ENCODE results near the gene PIP5KL1.

PIP5KL1 gene

GRCh38 chr9:127871531-127871930 is 59.0 kb downstream of the PIP5KL1 start:
- no peaks in the 10 kb centered on the region for H3K27me3 ChIP-seq (ENCODE audit: insufficient read depth, low read length, poor library complexity, severe bottlenecking)
- no peak overlapping the region for H3K4me3 ChIP-seq (ENCODE audit: low read length, poor library complexity, severe bottlenecking)
- H3F3A ChIP-seq (ENCODE audit: low read depth) = no peaks in the 10 kb centered on the region
- H3K9me3 ChIP-seq (ENCODE audit: insufficient read depth, low read depth, low read length) = no peaks in the 10 kb centered on the region
- H3K4me2 ChIP-seq (ENCODE audit: low read depth, low read length, poor library complexity, severe bottlenecking) = no peak overlapping the region
- TF ChIP-seq, protein P1, sequence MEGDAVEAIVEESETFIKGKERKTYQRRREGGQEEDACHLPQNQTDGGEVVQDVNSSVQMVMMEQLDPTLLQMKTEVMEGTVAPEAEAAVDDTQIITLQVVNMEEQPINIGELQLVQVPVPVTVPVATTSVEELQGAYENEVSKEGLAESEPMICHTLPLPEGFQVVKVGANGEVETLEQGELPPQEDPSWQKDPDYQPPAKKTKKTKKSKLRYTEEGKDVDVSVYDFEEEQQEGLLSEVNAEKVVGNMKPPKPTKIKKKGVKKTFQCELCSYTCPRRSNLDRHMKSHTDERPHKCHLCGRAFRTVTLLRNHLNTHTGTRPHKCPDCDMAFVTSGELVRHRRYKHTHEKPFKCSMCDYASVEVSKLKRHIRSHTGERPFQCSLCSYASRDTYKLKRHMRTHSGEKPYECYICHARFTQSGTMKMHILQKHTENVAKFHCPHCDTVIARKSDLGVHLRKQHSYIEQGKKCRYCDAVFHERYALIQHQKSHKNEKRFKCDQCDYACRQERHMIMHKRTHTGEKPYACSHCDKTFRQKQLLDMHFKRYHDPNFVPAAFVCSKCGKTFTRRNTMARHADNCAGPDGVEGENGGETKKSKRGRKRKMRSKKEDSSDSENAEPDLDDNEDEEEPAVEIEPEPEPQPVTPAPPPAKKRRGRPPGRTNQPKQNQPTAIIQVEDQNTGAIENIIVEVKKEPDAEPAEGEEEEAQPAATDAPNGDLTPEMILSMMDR (conservative IDR thresholded peaks at IDR 0.05; ENCODE audit: low read length) = no peak
- no peak for TF ChIP-seq EZH2phosphoT487 (IDR thresholded peaks at IDR 0.05; ENCODE audit: borderline replicate concordance)
- no peak overlapping the region for H3K9ac ChIP-seq (ENCODE audit: low read depth, low read length, poor library complexity, severe bottlenecking)
- no peaks in the 10 kb centered on the region for H4K20me1 ChIP-seq (ENCODE audit: insufficient read depth, low read length, poor library complexity, severe bottlenecking)
- H2AFZ ChIP-seq (ENCODE audit: low read length) = no peak overlapping the region
- H3K36me3 ChIP-seq (ENCODE audit: insufficient read depth, low read length) = no peaks in the 10 kb centered on the region
- H3K4me1 ChIP-seq (ENCODE audit: insufficient read depth, low read length, poor library complexity, severe bottlenecking) = peaks cover under 1% of the 10 kb centered on the region
- H3K9me2 ChIP-seq (replicated peaks; ENCODE audit: low read depth, low read length) = no peaks in the 10 kb centered on the region
- H3K79me2 ChIP-seq (ENCODE audit: insufficient read depth, low read length) = no peaks in the 10 kb centered on the region

- H3F3A ChIP-seq (ENCODE audit: low read depth) = peaks cover 3% of the 10 kb centered on the region; the same call in 1 of the 2 replicates
- H3K36me3 ChIP-seq (ENCODE audit: insufficient read depth, low read length) = no peaks in the 10 kb centered on the region
- H2AFZ ChIP-seq (ENCODE audit: low read length) = no peak overlapping the region
- no peaks in the 10 kb centered on the region for H3K9me3 ChIP-seq (ENCODE audit: insufficient read depth, low read depth, low read length)
- H3K27me3 ChIP-seq (ENCODE audit: insufficient read depth, low read length, poor library complexity, severe bottlenecking) = no peaks in the 10 kb centered on the region
- H3K9ac ChIP-seq (ENCODE audit: low read depth, low read length, poor library complexity, severe bottlenecking) = no peak overlapping the region
- no peak overlapping the region for H3K4me2 ChIP-seq (ENCODE audit: low read depth, low read length, poor library complexity, severe bottlenecking)
- H3K4me1 ChIP-seq (ENCODE audit: insufficient read depth, low read length, poor library complexity, severe bottlenecking) = peaks cover 7% of the 10 kb centered on the region
- no peaks in the 10 kb centered on the region for H3K9me2 ChIP-seq (replicated peaks; ENCODE audit: low read depth, low read length)
- no peaks in the 10 kb centered on the region for H3K79me2 ChIP-seq (ENCODE audit: insufficient read depth, low read length)
- TF ChIP-seq EZH2phosphoT487 (IDR thresholded peaks at IDR 0.05; ENCODE audit: borderline replicate concordance) = no peak
- TF ChIP-seq, protein P1 (conservative IDR thresholded peaks at IDR 0.05; ENCODE audit: low read length) = no peak
- H3K4me3 ChIP-seq (ENCODE audit: low read length, poor library complexity, severe bottlenecking) = no peak overlapping the region
- H4K20me1 ChIP-seq (ENCODE audit: insufficient read depth, low read length, poor library complexity, severe bottlenecking) = no peaks in the 10 kb centered on the region
These were observed 59.7 kb downstream of the PIP5KL1 start for GRCh38 chr9:127870887-127871286.
